HepG2 (cell line): Measurements from ENCODE around the gene MPI. TPM values are rescaled to one million over a fixed set of nuclear protein-coding genes. Genes with fewer than 3 reads are reported as not detected.

Experiments used
- CBX2 ChIP-seq, 2 experiments: fragments of 200-600 bp in 1 of 2; sonication (generic); formaldehyde crosslinking in 1 of 2; IDR thresholded peaks; 2 replicates each; pipeline versions ENCODE4 v1.7.0 to v1.8.1; 2018 to 2022; ENCODE audit warnings: low read depth in 2 of 2, low read length in 1 of 2, mild to moderate bottlenecking in 1 of 2, missing genetic modification reagents in 1 of 2
- CCAR2 ChIP-seq: fragments of 200-400 bp; formaldehyde crosslinking; optimal IDR thresholded peaks from 2 replicates; pipeline ENCODE3; 2018; ENCODE audit warnings: low read depth, mild to moderate bottlenecking, low read length, moderate library complexity
- EED ChIP-seq: sonication (generic); formaldehyde crosslinking; IDR thresholded peaks from 2 replicates; pipeline ENCODE4 v1.5.0; 2020; ENCODE audit warnings: mild to moderate bottlenecking, missing genetic modification reagents
- HOXA3 ChIP-seq: sonication (generic); formaldehyde crosslinking; IDR thresholded peaks from 2 replicates; pipeline ENCODE4 v1.5.0; 2020; ENCODE audit warnings: missing genetic modification reagents
- HOXD1 ChIP-seq: sonication (generic); formaldehyde crosslinking; IDR thresholded peaks from 2 replicates; pipeline ENCODE4 v1.5.0; 2020; ENCODE audit warnings: missing genetic modification reagents
- MBD4 ChIP-seq: IDR thresholded peaks from 2 replicates; pipeline ENCODE4 v1.6.1; 2012; ENCODE audit warnings: low read length, inconsistent platforms, borderline replicate concordance
- ONECUT2 ChIP-seq: sonication (generic); formaldehyde crosslinking; IDR thresholded peaks from 2 replicates; pipeline ENCODE4 v1.4.0; 2020; ENCODE audit warnings: missing genetic modification reagents
- PRMT3 ChIP-seq: sonication (generic); formaldehyde crosslinking; IDR thresholded peaks from 2 replicates; pipeline ENCODE4 v1.8.1; 2022; ENCODE audit warnings: low read depth, mild to moderate bottlenecking, moderate library complexity, missing genetic modification reagents, borderline replicate concordance
- STAT6 ChIP-seq: sonication (generic); formaldehyde crosslinking; IDR thresholded peaks from 2 replicates; pipeline ENCODE4 v1.4.0; 2020; ENCODE audit warnings: missing genetic modification reagents, mild to moderate bottlenecking, borderline replicate concordance
- U2AF1 ChIP-seq: fragments of 200-400 bp; formaldehyde crosslinking; optimal IDR thresholded peaks from 2 replicates; pipeline ENCODE3; 2017; ENCODE audit warnings: mild to moderate bottlenecking, low read depth, low read length
- U2AF2 ChIP-seq: fragments of 200-400 bp; formaldehyde crosslinking; IDR thresholded peaks from 2 replicates; pipeline ENCODE4 v1.6.1; 2017; ENCODE audit warnings: low read depth, mild to moderate bottlenecking, low read length
- XRCC5 ChIP-seq: fragments of 200-400 bp; formaldehyde crosslinking; optimal IDR thresholded peaks from 2 replicates; pipeline ENCODE3; 2017; ENCODE audit warnings: mild to moderate bottlenecking, low read length
- ZMYM2 ChIP-seq: sonication (generic); formaldehyde crosslinking; IDR thresholded peaks from 2 replicates; pipeline ENCODE4 v1.8.0; 2022; ENCODE audit warnings: mild to moderate bottlenecking, missing genetic modification reagents
- ZNF451 ChIP-seq: sonication (generic); formaldehyde crosslinking; IDR thresholded peaks from 2 replicates; pipeline ENCODE4 v1.5.0; 2020; ENCODE audit warnings: mild to moderate bottlenecking, missing genetic modification reagents
- ZNF468 ChIP-seq: sonication (generic); formaldehyde crosslinking; IDR thresholded peaks from 2 replicates; pipeline ENCODE4 v1.8.0; 2022; ENCODE audit warnings: mild to moderate bottlenecking, moderate library complexity, missing genetic modification reagents
- ZNF720 ChIP-seq: sonication (generic); formaldehyde crosslinking; IDR thresholded peaks from 2 replicates; pipeline ENCODE4 v1.4.0; 2020; ENCODE audit warnings: missing genetic modification reagents
- ZSCAN21 ChIP-seq: sonication (generic); formaldehyde crosslinking; IDR thresholded peaks from 2 replicates; pipeline ENCODE4 v1.8.0; 2022; ENCODE audit warnings: mild to moderate bottlenecking, missing genetic modification reagents, moderate library complexity, borderline replicate concordance
- polyA plus RNA-seq, 8 experiments: library from polyadenylated mRNA; depleted of rRNA in 3 of 8; stranded (reverse) in 7 of 8; unstranded in 1 of 8; fragments of >200 nt; fragmentation: Illumina TruSeq in 4 of 8; extraction: Trizol in 4 of 8; gene quantifications; 2 replicates each; pipeline versions ENCODE4 v1.2.1 to v1.2.3, GENCODE V29; 2011 to 2016; ENCODE audit warnings: low read depth in 4 of 8, missing spikeins in 1 of 8, mixed read lengths in 1 of 8; ENCODE audit not compliant: insufficient read depth in 1 of 8
- total RNA-seq, 5 experiments: library from RNA; depleted of rRNA; stranded (reverse); fragments of >200 nt; fragmentation: Illumina TruSeq; extraction: Trizol; gene quantifications; 2 replicates each; pipeline ENCODE4 v1.2.3, GENCODE V29; 2016; ENCODE audit warnings: low read depth in 1 of 5
- TF ChIP-seq, protein P1 (sequence below): sonication (generic); formaldehyde crosslinking; IDR thresholded peaks from 2 replicates; pipeline ENCODE4 v1.4.0; 2020; ENCODE audit warnings: missing genetic modification reagents
- TF ChIP-seq, protein P2 (sequence below): sonication (generic); formaldehyde crosslinking; IDR thresholded peaks from 2 replicates; pipeline ENCODE4 v1.5.0; 2020; ENCODE audit warnings: mild to moderate bottlenecking, missing genetic modification reagents
- TF ChIP-seq, protein P3 (sequence below): fragments of 450-650 bp; IDR thresholded peaks from 2 replicates; pipeline ENCODE4 v1.6.1; 2017; ENCODE audit warnings: mild to moderate bottlenecking

The MPI gene
- total and polyA plus RNA-seq, 2 of the 13 experiments (the other 11 are each of a cell fraction or from before 2014, with no cell fraction given), result 36.9 to 63.5 TPM

DNA sequence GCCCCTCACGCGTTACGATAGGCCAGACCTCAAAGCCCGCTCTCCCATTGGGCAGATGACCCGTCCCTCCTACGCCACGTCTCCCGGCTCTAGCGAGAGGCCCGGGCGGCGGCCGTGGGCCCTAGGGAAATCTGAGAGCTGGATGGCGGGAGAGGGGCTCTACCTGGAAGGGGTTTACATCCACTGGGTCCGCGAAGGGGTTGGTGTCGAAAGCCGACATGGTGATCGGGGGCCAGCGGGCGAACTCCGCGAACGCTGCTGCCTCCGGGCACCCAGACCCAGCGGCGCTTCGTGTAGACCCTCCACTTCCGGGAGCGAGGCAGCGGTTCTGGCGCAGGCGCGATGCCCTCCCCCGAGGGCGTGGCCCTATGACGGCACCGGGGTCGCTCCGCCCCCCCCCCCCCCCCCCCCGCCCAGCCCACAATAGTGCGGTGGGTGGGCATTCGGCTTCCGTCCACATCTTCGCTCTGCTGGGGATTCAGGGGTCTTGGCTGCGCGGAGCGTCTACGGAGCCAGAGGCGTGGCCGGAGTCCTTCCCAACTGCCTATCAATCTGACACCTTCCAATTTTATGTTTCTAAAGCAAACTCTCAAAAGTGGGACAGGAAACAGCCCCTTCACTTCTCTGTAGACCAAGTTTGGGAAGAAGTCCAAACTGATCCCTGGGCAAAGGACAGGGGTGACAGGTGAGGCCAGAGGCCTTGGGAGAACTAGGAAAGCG lies 16.6 kb upstream of the MPI start, which contains the start of gene SCAMP2 (continued):
- TF ChIP-seq, protein P1, sequence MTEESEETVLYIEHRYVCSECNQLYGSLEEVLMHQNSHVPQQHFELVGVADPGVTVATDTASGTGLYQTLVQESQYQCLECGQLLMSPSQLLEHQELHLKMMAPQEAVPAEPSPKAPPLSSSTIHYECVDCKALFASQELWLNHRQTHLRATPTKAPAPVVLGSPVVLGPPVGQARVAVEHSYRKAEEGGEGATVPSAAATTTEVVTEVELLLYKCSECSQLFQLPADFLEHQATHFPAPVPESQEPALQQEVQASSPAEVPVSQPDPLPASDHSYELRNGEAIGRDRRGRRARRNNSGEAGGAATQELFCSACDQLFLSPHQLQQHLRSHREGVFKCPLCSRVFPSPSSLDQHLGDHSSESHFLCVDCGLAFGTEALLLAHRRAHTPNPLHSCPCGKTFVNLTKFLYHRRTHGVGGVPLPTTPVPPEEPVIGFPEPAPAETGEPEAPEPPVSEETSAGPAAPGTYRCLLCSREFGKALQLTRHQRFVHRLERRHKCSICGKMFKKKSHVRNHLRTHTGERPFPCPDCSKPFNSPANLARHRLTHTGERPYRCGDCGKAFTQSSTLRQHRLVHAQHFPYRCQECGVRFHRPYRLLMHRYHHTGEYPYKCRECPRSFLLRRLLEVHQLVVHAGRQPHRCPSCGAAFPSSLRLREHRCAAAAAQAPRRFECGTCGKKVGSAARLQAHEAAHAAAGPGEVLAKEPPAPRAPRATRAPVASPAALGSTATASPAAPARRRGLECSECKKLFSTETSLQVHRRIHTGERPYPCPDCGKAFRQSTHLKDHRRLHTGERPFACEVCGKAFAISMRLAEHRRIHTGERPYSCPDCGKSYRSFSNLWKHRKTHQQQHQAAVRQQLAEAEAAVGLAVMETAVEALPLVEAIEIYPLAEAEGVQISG (CRISPR knock-in tag), result peak; percentile 33; the same call in 1 of the 2 replicates
- TF ChIP-seq U2AF2 (no peak), HOXA3 (peak; percentile 53), EED (CRISPR knock-in tag) (peak; percentile 54; the same call in 1 of the 2 replicates), ZNF468 (CRISPR knock-in tag) (no peak), U2AF1 (no peak), ZSCAN21 (CRISPR knock-in tag) (no peak), CCAR2 (no peak), CBX2 (IDR thresholded peaks at IDR 0.05; ENCODE audit: low read depth, low read length) (no peak), CBX2 (CRISPR knock-in tag; IDR thresholded peaks at IDR 0.05; ENCODE audit: low read depth) (no peak), ONECUT2 (CRISPR knock-in tag) (no peak), XRCC5 (no peak), ZMYM2 (CRISPR knock-in tag) (no peak), PRMT3 (CRISPR knock-in tag) (no peak), STAT6 (CRISPR knock-in tag) (no peak), HOXD1 (CRISPR knock-in tag) (peak; percentile 65; the same call in 1 of the 2 replicates), MBD4 (no peak), ZNF720 (CRISPR knock-in tag) (no peak), ZNF451 (CRISPR knock-in tag) (no peak)
- TF ChIP-seq, protein P2, sequence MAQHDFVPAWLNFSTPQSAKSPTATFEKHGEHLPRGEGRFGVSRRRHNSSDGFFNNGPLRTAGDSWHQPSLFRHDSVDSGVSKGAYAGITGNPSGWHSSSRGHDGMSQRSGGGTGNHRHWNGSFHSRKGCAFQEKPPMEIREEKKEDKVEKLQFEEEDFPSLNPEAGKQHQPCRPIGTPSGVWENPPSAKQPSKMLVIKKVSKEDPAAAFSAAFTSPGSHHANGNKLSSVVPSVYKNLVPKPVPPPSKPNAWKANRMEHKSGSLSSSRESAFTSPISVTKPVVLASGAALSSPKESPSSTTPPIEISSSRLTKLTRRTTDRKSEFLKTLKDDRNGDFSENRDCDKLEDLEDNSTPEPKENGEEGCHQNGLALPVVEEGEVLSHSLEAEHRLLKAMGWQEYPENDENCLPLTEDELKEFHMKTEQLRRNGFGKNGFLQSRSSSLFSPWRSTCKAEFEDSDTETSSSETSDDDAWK, result no peak
- TF ChIP-seq, protein P3, sequence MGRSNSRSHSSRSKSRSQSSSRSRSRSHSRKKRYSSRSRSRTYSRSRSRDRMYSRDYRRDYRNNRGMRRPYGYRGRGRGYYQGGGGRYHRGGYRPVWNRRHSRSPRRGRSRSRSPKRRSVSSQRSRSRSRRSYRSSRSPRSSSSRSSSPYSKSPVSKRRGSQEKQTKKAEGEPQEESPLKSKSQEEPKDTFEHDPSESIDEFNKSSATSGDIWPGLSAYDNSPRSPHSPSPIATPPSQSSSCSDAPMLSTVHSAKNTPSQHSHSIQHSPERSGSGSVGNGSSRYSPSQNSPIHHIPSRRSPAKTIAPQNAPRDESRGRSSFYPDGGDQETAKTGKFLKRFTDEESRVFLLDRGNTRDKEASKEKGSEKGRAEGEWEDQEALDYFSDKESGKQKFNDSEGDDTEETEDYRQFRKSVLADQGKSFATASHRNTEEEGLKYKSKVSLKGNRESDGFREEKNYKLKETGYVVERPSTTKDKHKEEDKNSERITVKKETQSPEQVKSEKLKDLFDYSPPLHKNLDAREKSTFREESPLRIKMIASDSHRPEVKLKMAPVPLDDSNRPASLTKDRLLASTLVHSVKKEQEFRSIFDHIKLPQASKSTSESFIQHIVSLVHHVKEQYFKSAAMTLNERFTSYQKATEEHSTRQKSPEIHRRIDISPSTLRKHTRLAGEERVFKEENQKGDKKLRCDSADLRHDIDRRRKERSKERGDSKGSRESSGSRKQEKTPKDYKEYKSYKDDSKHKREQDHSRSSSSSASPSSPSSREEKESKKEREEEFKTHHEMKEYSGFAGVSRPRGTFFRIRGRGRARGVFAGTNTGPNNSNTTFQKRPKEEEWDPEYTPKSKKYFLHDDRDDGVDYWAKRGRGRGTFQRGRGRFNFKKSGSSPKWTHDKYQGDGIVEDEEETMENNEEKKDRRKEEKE, result no peak
